ENCODE results near the gene FMN1.

DNA sequence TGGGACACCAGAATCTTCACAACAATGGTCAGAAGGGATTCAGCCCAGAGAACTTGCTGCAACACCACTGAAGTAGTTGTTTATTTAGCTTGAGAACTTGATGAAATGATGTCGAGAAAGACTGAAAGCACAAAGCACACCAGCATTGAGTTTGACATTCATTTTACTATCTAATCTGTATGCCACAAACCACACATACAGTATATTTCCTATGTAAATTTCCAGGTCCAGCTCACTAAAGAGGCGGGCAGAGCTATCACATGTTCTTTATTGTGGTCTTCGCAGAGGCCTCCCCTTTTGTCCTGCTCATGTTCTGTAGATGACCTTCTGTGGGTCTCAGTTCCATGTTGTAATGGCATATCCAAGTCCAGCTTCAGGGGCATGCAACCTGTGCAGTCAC lies 10.4 kb upstream of the FMN1 start:
- TF ChIP-seq CTCF (IDR thresholded peaks at IDR 0.05): no peak
- no peak for TF ChIP-seq POLR2A (IDR thresholded peaks at IDR 0.05)

Data from body of pancreas (tissue), 4 donors.